GM12878 (cell line): ENCODE results near the gene CWC25.

ENCODE experiments used
- CTCF ChIP-seq, 3 experiments: IDR thresholded peaks in 2 of 3; conservative IDR thresholded peaks in 1 of 3; 2 replicates each; pipeline ENCODE4 v1.5.1; 2011; ENCODE audit warnings: low read depth in 3 of 3, low read length in 3 of 3, mild to moderate bottlenecking in 3 of 3, control low read depth in 2 of 3, moderate library complexity in 2 of 3, inconsistent platforms in 1 of 3, mixed read lengths in 1 of 3; ENCODE audit not compliant: control insufficient read depth in 2 of 3, insufficient read depth in 1 of 3; ENCODE audit errors: extremely low read depth in 1 of 3
- MAX ChIP-seq: IDR thresholded peaks from 2 replicates; pipeline ENCODE4 v1.6.1; 2012; ENCODE audit warnings: low read depth, low read length, improper control_type of control experiment
- NBN ChIP-seq: fragments of 450-650 bp; IDR thresholded peaks from 2 replicates; pipeline ENCODE4 v1.6.1; 2016
- NRF1 ChIP-seq: conservative IDR thresholded peaks from 2 replicates; pipeline ENCODE4 v1.6.1; 2011; ENCODE audit warnings: mild to moderate bottlenecking, low read depth, low read length, improper control_type of control experiment
- POLR2A ChIP-seq: IDR thresholded peaks from 2 replicates; pipeline ENCODE4 v1.6.1; 2011; ENCODE audit warnings: low read depth, mild to moderate bottlenecking, low read length
- RAD21 ChIP-seq: IDR thresholded peaks from 2 replicates; pipeline ENCODE4 v1.6.1; 2011; ENCODE audit warnings: mild to moderate bottlenecking, low read depth, low read length, moderate library complexity; ENCODE audit not compliant: insufficient read depth
- SIN3A ChIP-seq: IDR thresholded peaks from 2 replicates; pipeline ENCODE4 v1.6.1; 2012; ENCODE audit warnings: low read depth, low read length, improper control_type of control experiment
- SPI1 ChIP-seq: IDR thresholded peaks from 2 replicates; pipeline ENCODE4 v1.6.1; 2011; ENCODE audit warnings: low read depth, mild to moderate bottlenecking, low read length, moderate library complexity, borderline replicate concordance; ENCODE audit not compliant: insufficient read depth
- SREBF2 ChIP-seq: IDR thresholded peaks from 2 replicates; pipeline ENCODE4 v1.6.1; 2012; ENCODE audit warnings: mild to moderate bottlenecking, low read length
- TF ChIP-seq, protein P1 (sequence below): IDR thresholded peaks from 2 replicates; pipeline ENCODE4 v1.6.1; 2011; ENCODE audit warnings: low read depth, low read length, improper control_type of control experiment, borderline replicate concordance

GRCh38 chr17:38848939-38849605 is 24.0 kb upstream of the CWC25 start:
- no peak for TF ChIP-seq POLR2A
- TF ChIP-seq NRF1: no peak
- TF ChIP-seq MAX: no peak
- TF ChIP-seq CTCF (IDR thresholded peaks at IDR 0.05 in 2 of 3, conservative IDR thresholded peaks at IDR 0.05 in 1 of 3; ENCODE audit: control insufficient read depth in 2 of 3, extremely low read depth in 1 of 3, insufficient read depth in 1 of 3, low read depth in 3 of 3, low read length in 3 of 3): no peak
- no peak for TF ChIP-seq SPI1
- TF ChIP-seq, protein P1, sequence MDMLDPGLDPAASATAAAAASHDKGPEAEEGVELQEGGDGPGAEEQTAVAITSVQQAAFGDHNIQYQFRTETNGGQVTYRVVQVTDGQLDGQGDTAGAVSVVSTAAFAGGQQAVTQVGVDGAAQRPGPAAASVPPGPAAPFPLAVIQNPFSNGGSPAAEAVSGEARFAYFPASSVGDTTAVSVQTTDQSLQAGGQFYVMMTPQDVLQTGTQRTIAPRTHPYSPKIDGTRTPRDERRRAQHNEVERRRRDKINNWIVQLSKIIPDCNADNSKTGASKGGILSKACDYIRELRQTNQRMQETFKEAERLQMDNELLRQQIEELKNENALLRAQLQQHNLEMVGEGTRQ: no peak
- TF ChIP-seq SREBF2: no peak
- TF ChIP-seq SIN3A: no peak
- no peak for TF ChIP-seq NBN
- TF ChIP-seq RAD21: no peak
